BLaER1 (cell line): ENCODE data around the gene ATP8B3.
A peak's percentile ranks its signal among the peaks of the same experiment; 100 is the strongest.
"Not testable (repeated sequence)": the region's sequence is repeated elsewhere in the genome, so short reads cannot be mapped to it uniquely, and the experiment has no call there.

Experiments used
- H3K27ac ChIP-seq: shearing (Covaris generic); formaldehyde crosslinking; 2 replicates; pipeline ENCODE4 v1.8.1; 2022
- H3K27me3 ChIP-seq: shearing (Covaris generic); formaldehyde crosslinking; 2 replicates; pipeline ENCODE4 v1.8.1; 2022
- H3K36me3 ChIP-seq: shearing (Covaris generic); formaldehyde crosslinking; 2 replicates; pipeline ENCODE4 v1.8.1; 2022
- H3K4me1 ChIP-seq: shearing (Covaris generic); formaldehyde crosslinking; 2 replicates; pipeline ENCODE4 v1.8.1; 2022
- H3K4me2 ChIP-seq: shearing (Covaris generic); formaldehyde crosslinking; 2 replicates; pipeline ENCODE4 v1.8.1; 2022
- H3K4me3 ChIP-seq: shearing (Covaris generic); formaldehyde crosslinking; 2 replicates; pipeline ENCODE4 v1.8.1; 2022
- H3K9ac ChIP-seq: shearing (Covaris generic); formaldehyde crosslinking; 2 replicates; pipeline ENCODE4 v1.8.1; 2022
- H3K9me3 ChIP-seq: shearing (Covaris generic); formaldehyde crosslinking; 2 replicates; pipeline ENCODE4 v1.8.1; 2022
- H4K20me1 ChIP-seq: shearing (Covaris generic); formaldehyde crosslinking; 2 replicates; pipeline ENCODE4 v1.8.1; 2022
- Cebpa-rat ChIP-seq: shearing (Covaris generic); IDR thresholded peaks from 2 replicates; pipeline ENCODE4 v1.8.1; 2022

ATP8B3 gene

DNA sequence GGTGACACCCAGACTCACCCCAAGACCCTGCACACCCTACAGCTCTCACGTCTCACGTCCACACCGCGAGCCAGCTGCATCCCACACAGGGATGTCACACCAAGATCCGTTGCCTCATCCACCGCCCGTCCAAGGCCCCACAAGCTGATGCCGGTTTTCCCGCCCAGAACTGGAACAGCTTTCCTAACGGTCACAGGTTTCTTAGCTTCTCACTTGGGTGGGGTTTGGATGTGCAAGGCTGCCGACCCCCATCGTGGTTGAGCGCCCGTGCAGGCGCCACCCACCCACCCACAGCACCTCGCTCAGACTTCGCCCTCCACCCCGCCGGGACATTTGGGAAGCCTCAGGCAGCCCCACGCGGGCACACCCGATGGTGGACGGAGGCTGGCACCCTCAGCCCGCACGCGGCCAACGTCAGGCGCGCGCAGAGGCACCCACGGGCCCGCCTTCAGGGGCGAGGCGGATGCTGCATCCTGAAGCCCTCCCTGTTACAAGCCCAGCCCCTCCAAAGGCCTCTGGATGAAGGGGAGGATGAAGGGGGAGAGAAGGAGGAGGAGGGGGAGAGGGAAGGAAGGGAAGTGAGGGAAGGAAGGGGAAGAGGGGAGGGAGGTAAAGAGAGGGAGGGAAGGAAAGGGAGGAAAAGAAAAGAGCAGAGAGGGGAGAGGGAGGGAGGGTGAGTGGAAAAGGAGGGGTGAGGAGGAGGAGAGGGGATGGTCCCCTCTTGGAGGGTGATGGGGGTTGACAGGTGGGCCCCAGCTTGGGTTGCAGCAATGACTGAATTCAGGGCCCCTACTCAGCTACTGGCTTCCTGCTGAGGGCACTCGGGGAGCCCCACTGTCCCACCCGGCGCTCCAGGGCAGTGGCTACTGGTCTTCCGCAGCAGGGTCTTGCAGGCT lies 45.9 kb downstream of the ATP8B3 start:
- Histone ChIP-seq H3K9ac (no peak overlapping the region), H3K27me3 (peaks cover 98% of the 10 kb centered on the region), H4K20me1 (peaks cover 42% of the 10 kb centered on the region), H3K9me3 (peaks cover 16% of the 10 kb centered on the region), H3K27ac (no peak overlapping the region), H3K4me1 (peaks cover 42% of the 10 kb centered on the region), H3K36me3 (no peaks in the 10 kb centered on the region), H3K4me3 (peak overlapping the region; percentile 31; the same call in 1 of the 2 replicates), H3K4me2 (peak overlapping the region; percentile 84)
- no peak for TF ChIP-seq Cebpa-rat

DNA sequence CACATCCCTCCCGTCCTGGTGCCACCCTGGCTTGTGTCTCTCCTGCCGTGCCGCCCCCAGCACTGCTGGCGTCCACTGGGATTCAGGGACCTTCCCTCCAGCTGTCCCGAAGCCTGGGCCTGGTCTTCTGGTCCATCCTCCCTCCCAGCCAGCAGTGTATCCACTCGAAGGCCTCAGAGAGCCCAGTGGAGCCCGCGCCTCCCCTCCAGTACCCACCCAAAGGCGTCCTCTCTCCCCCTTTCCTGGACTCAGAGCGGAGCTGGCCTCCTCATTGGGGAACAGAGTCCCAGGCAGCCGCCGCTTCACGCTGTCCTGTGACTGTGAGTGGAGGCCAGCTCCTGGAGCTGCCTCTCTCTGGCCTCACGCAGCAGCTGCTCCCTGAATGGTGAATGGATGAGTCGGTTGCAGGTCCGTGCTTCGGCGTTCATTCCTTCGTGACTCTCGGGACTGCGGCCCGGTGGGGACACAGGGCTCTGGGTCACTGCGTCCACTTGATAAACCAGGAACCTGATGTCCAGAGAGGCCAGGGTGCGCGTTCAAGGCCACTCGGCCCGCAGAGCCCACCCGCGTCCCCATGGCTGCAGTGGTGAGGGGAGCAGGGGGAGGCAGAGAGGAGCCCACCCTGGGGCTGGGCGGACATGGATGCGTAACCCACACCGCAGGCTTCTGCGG lies 46.7 kb downstream of the ATP8B3 start:
- no peak for TF ChIP-seq Cebpa-rat
- Histone ChIP-seq H3K4me2 (peak overlapping the region; percentile 84; the same call in 1 of the 2 replicates), H3K27ac (no peak overlapping the region), H3K9me3 (peaks cover 8% of the 10 kb centered on the region), H3K27me3 (peaks cover 98% of the 10 kb centered on the region), H3K4me1 (peaks cover 42% of the 10 kb centered on the region), H3K9ac (no peak overlapping the region), H3K4me3 (no peak overlapping the region), H4K20me1 (peaks cover 50% of the 10 kb centered on the region), H3K36me3 (no peaks in the 10 kb centered on the region)

DNA sequence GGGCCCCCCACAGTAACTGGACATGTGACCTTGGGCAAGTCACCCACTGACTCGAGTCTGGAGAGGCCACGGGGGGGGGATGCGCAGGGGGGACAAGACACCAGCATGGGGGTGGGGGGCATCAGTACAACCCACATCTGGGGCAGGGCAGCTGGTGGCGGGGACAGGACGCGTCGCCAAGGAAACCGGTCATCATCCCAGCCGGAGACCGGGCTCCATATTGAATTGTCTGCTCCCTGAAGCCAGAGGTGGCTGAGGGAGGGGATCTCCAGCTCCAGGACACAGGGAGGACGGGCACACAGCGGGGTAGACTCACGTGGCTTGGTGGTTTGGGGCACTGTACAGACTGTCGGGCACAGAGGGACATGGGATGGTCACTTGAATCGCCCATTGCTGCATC lies 47.3 kb downstream of the ATP8B3 start:
- H3K4me1 ChIP-seq, result peaks cover 42% of the 10 kb centered on the region
- H3K4me3 ChIP-seq, result no peak overlapping the region
- TF ChIP-seq Cebpa-rat, result no peak
- H3K9me3 ChIP-seq, result peaks cover 1% of the 10 kb centered on the region
- no peaks in the 10 kb centered on the region for H3K36me3 ChIP-seq
- H3K4me2 ChIP-seq, result no peak overlapping the region
- H3K27me3 ChIP-seq, result peaks cover 98% of the 10 kb centered on the region
- no peak overlapping the region for H3K9ac ChIP-seq
- no peak overlapping the region for H3K27ac ChIP-seq
- peaks cover 56% of the 10 kb centered on the region for H4K20me1 ChIP-seq

DNA sequence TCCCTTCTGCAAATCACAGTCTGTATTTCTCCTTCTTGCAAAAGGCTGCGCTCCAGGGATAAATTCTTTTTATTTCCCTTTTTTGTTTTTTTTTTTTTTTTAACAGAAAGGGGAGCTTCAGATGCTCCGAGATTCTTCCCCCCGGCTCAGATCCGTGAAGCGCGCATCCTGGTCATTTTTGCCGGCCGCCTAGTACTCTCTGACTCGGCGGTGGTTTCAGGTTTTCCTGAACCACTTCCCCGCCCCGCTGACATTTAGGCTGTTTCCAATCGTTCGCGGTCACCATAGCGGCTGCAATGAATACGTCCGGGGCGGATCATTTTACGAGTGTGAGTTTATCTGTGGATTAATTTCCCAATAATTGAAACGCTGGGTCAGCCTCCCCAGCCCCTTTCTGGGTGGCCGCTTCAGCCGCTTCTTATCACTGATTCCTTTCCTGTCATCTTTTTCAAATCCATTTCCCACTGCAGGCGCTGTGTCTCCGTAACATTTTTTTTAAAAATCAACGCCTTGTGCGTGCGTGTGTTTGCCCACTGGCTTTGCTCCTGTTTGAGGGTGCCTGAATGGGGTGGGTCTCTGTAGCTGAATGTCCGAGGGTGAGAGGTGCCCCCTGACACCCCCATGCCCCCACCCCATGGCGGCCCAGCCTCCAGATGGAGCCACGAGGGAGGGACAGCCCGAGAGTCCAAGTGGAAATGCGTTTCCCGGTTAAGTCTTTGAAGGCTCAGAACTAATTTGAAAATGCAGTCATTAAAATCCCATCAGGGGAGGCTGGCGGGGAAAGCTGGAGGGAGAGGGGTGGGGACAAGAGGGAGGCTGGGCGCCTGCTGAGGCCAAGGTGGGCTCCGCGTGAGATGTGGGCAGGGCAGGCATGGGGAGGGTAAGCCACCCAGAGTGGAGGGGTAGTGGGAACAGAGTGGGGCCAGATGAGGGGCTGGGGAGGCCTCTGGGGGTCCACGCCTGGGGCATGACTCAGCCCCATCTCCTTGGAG lies 48.1 kb downstream of the ATP8B3 start:
- H3K27me3 ChIP-seq, result peaks cover 98% of the 10 kb centered on the region
- H3K9ac ChIP-seq, result no peak overlapping the region
- TF ChIP-seq Cebpa-rat, result no peak

DNA sequence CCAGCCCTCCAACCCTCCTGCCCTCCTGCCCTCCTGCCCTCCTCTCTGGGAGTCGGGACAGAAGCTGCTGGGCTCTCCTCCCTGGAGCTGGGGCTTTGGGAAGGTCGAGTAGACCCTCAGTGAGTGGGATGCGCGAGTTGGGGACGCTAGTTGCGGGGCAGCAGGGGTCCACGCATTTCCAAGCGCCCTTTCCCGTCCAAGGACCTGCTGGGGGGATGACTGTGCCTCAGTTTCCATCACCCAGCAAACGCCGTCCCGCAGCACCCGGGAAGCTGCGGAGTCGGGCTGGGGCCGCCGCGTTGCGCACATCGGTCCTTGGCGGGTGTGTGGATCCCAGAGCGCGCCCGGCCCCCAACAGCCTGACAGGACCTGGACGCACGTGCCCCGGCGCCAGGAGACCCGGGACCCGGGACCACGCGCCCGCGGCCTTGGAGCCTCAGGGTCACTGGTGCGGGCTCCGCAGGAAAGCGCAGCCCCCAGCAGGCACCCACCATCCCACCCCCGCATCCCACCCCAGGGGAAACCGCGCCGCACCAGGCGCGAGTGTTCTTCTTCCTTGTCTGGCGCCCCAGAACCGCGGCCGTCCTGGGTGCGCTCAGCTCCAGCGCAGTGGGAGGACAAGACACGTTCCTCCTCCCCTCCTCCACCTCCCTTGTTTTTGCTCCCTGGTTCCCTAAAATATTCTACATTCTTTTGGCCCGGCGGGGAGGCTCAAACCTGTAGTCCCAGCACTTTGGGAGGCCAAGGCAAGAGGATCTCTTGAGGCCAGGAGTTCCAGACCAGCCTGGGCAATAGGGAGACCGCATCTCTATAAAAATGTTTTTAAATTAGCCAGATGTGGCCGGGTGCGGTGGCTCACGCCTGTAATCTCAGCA lies 49.6 kb downstream of the ATP8B3 start:
- peaks cover 99% of the 10 kb centered on the region for H3K27me3 ChIP-seq
- no peak overlapping the region for H3K9ac ChIP-seq
- no peaks in the 10 kb centered on the region for H3K36me3 ChIP-seq
- no peak overlapping the region for H3K4me2 ChIP-seq
- peaks cover 77% of the 10 kb centered on the region for H4K20me1 ChIP-seq
- H3K4me1 ChIP-seq, result peaks cover 38% of the 10 kb centered on the region
- no peak overlapping the region for H3K27ac ChIP-seq
- no peaks in the 10 kb centered on the region for H3K9me3 ChIP-seq
- no peak overlapping the region for H3K4me3 ChIP-seq
- TF ChIP-seq Cebpa-rat, result no peak

More for the DNA sequence above, 48.1 kb downstream of the ATP8B3 start:
- Histone ChIP-seq H3K4me1 (peaks cover 42% of the 10 kb centered on the region), H3K27ac (no peak overlapping the region), H3K9me3 (no peaks in the 10 kb centered on the region), H3K36me3 (no peaks in the 10 kb centered on the region), H3K4me3 (no peak overlapping the region), H4K20me1 (peaks cover 64% of the 10 kb centered on the region), H3K4me2 (no peak overlapping the region)

DNA sequence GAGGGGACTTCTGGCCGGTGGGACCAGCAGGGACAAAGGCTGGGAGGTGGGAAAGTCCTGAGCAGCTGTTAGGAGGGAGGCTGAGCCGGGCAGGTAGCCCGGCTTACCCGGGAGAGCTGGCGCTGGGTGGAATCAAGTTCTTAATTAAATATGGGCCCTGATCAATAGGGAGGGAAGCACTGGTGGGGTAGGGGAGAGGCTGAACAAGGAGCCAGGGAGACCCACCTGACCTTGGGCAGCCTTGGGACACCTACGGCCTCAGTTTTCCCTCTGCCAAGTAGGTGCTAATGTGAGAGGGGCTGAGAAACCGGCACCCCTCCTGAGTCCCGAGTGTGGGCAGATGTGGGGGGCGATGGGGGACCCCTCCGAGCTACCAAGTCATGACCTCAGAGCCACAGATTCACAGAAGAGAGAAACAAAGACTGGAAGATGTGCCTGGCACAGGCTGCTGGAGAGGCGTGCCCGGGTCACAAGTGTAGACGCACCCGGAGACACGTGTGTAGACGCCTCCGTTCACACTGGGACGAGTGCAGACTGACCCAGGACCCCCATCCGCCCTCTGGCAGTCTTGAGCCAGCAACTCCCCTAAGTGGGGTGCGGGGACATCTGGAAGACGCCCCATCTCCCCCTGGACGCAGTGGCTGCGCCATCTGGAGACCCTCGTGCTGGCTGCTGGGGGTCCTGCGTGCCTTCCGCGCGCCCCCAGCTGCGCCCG lies 50.4 kb downstream of the ATP8B3 start:
- Histone ChIP-seq H3K36me3 (no peaks in the 10 kb centered on the region), H3K9me3 (no peaks in the 10 kb centered on the region), H4K20me1 (peaks cover 85% of the 10 kb centered on the region), H3K27me3 (peaks cover 100% of the 10 kb centered on the region), H3K4me2 (no peak overlapping the region), H3K9ac (no peak overlapping the region), H3K4me3 (no peak overlapping the region), H3K27ac (no peak overlapping the region), H3K4me1 (peaks cover 38% of the 10 kb centered on the region)
- no peak for TF ChIP-seq Cebpa-rat

DNA sequence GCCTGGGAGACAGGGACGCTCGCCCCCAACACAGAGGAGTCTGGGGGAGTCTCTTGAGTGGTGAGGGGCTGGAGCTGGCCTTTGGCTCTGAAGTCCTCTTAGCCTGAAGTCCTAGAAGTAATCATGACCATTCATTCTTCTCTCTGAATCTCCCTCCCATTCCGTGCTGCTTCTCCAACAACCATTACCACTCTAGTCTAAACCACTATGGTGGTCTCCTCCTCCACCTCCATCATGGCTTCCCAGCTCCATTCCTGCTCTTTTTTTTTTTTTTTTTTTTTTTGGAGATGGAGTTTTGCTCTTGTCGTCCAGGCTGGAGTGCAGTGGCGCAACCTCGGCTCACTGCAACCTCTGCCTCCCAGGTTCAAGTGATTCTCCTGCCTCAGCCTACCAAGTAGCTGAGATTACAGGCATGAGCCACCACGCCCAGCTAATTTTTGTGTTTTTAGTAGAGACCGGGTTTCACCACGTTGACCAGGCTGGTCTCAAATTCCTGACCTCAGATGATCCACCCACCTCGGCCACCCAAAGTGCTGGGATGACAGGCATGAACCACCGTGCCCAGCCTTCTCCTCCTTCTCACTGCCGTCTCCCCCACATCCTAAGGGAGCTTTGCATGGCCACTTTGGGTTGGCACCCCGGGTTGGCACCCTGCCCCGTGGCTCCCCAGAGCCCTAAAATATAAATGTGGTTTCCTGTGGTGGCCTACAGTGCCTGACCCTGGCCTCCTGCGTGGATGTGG lies 51.1 kb downstream of the ATP8B3 start:
- H3K36me3 ChIP-seq, H3K4me3 ChIP-seq, H3K9ac ChIP-seq, H3K9me3 ChIP-seq, H3K4me2 ChIP-seq, H3K27ac ChIP-seq: not testable (repeated sequence)
- peaks cover 38% of the 10 kb centered on the region for H3K4me1 ChIP-seq
- H3K27me3 ChIP-seq, result peaks cover 100% of the 10 kb centered on the region
- peaks cover 90% of the 10 kb centered on the region for H4K20me1 ChIP-seq

DNA sequence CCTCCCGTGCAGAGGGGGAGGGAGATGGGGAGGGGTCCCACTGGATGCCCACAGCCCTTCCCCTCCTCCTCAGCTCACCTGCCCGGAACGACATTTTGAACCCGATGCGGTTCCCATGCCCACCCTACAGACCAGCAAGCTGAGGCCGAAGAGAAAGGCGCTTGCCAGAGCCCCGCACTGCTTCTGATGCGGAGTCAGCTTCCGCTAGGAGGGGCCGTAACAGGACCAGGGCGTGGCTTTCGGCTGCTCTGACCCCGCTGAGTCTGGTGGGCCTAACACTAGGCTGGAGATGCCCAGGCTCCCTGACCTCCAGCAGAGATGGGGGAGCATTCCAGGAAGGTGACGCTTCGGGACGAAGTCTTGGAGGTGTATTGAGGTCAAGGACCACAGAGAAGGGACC lies 52.1 kb downstream of the ATP8B3 start:
- Histone ChIP-seq H3K9me3 (no peaks in the 10 kb centered on the region), H3K27me3 (peaks cover 100% of the 10 kb centered on the region), H3K36me3 (no peaks in the 10 kb centered on the region), H3K4me3 (no peak overlapping the region), H3K4me2 (no peak overlapping the region), H3K4me1 (peaks cover 38% of the 10 kb centered on the region), H4K20me1 (peaks cover 90% of the 10 kb centered on the region), H3K27ac (no peak overlapping the region), H3K9ac (no peak overlapping the region)
- TF ChIP-seq Cebpa-rat, result no peak
